OCI-LY1 (cell line): ENCODE measurements around the gene WDR62.

Source experiments
- H2AFZ ChIP-seq: fragments of 200-600 bp; sonication (generic), shearing (Covaris generic); 2 replicates; pipeline ENCODE4 v1.6.0; 2014; ENCODE audit warnings: antibody characterized with exemption, mild to moderate bottlenecking, low read length
- H3F3A ChIP-seq: fragments of 200-600 bp; sonication (generic), shearing (Covaris generic); 2 replicates; pipeline ENCODE4 v1.6.0; 2014; ENCODE audit warnings: mild to moderate bottlenecking, antibody characterized with exemption, low read length, moderate library complexity; ENCODE audit not compliant: insufficient read depth
- H3K27ac ChIP-seq: fragments of 200-600 bp; sonication (generic); 2 replicates; pipeline ENCODE4 v1.5.1; 2014; ENCODE audit warnings: low read length, mixed run types, mild to moderate bottlenecking, low read depth; ENCODE audit not compliant: poor library complexity, severe bottlenecking
- H3K27me3 ChIP-seq: fragments of 200-600 bp; sonication (generic); 2 replicates; pipeline ENCODE4 v1.6.0; 2014; ENCODE audit warnings: antibody characterized with exemption, mild to moderate bottlenecking, low read length, moderate library complexity; ENCODE audit not compliant: insufficient read depth
- H3K36me3 ChIP-seq: fragments of 200-600 bp; sonication (generic); 2 replicates; pipeline ENCODE4 v1.6.1; 2014; ENCODE audit warnings: mild to moderate bottlenecking, antibody characterized with exemption, low read length, moderate library complexity, mixed read lengths; ENCODE audit not compliant: insufficient read depth
- H3K4me1 ChIP-seq: fragments of 200-600 bp; sonication (generic); 2 replicates; pipeline ENCODE4 v1.5.1; 2014; ENCODE audit warnings: mild to moderate bottlenecking, low read length, moderate library complexity; ENCODE audit not compliant: insufficient read depth, severe bottlenecking
- H3K4me2 ChIP-seq: fragments of 200-600 bp; sonication (generic), shearing (Covaris generic); 2 replicates; pipeline ENCODE4 v1.6.1; 2014; ENCODE audit warnings: low read length
- H3K4me3 ChIP-seq: fragments of 200-600 bp; sonication (generic); 2 replicates; pipeline ENCODE4 v1.5.1; 2014; ENCODE audit warnings: low read length, low read depth, mild to moderate bottlenecking, mixed read lengths; ENCODE audit not compliant: poor library complexity, severe bottlenecking
- H3K79me2 ChIP-seq: fragments of 200-600 bp; shearing (Covaris generic); 2 replicates; pipeline ENCODE4 v1.6.1; 2016; ENCODE audit warnings: mixed run types, low read length, mixed read lengths; ENCODE audit not compliant: insufficient read depth
- H3K9ac ChIP-seq: fragments of 200-600 bp; sonication (generic), shearing (Covaris generic); 2 replicates; pipeline ENCODE4 v1.6.1; 2014; ENCODE audit warnings: mild to moderate bottlenecking, low read length, mixed read lengths
- H3K9me2 ChIP-seq: fragments of 200-600 bp; sonication (generic), shearing (Covaris generic); 2 replicates; pipeline ENCODE4 v1.6.1; 2014; ENCODE audit warnings: low read depth, mild to moderate bottlenecking, low read length, mixed read lengths
- H3K9me3 ChIP-seq: fragments of 200-600 bp; shearing (Covaris generic); 2 replicates; pipeline ENCODE4 v1.6.1; 2014; ENCODE audit warnings: low read length, mixed read lengths
- H4K20me1 ChIP-seq: fragments of 200-600 bp; sonication (generic), shearing (Covaris generic); 2 replicates; pipeline ENCODE4 v1.6.0; 2016; ENCODE audit warnings: mild to moderate bottlenecking, low read length; ENCODE audit not compliant: insufficient read depth
- CTCF ChIP-seq: fragments of 200-600 bp; sonication (generic), shearing (Covaris generic); IDR thresholded peaks from 2 replicates; pipeline ENCODE4 v1.5.1; 2017; ENCODE audit warnings: mild to moderate bottlenecking, antibody characterized with exemption, low read length, moderate library complexity, mixed read lengths
- EZH2 ChIP-seq: fragments of 200-600 bp; sonication (generic), shearing (Covaris generic); IDR thresholded peaks from 2 replicates; pipeline ENCODE4 v1.8.0; 2017; ENCODE audit warnings: borderline replicate concordance, mixed run types, mild to moderate bottlenecking, antibody characterized with exemption, low read length, moderate library complexity, mixed read lengths

The WDR62 gene

GRCh38 chr19:36120984-36121358 lies 66.3 kb downstream of the WDR62 start:
- TF ChIP-seq EZH2 (no peak), CTCF (no peak)
- no peak overlapping the region for H3K4me2 ChIP-seq
- H3K36me3 ChIP-seq = peaks cover 48% of the 10 kb centered on the region

GRCh38 chr19:36121486-36122124 lies 66.9 kb downstream of the WDR62 start:
- Histone ChIP-seq H3K27me3 (no peaks in the 10 kb centered on the region), H3K4me2 (no peak overlapping the region), H4K20me1 (no peaks in the 10 kb centered on the region), H2AFZ (no peak overlapping the region), H3K36me3 (peaks cover 46% of the 10 kb centered on the region), H3K4me1 (peaks cover 4% of the 10 kb centered on the region), H3K79me2 (no peaks in the 10 kb centered on the region), H3K9ac (no peak overlapping the region), H3F3A (no peaks in the 10 kb centered on the region), H3K9me2 (no peaks in the 10 kb centered on the region), H3K4me3 (no peak overlapping the region), H3K9me3 (no peaks in the 10 kb centered on the region), H3K27ac (no peak overlapping the region)
- no peak for TF ChIP-seq CTCF
- no peak for TF ChIP-seq EZH2

More at GRCh38 chr19:36120984-36121358, 66.3 kb downstream of the WDR62 start:
- Histone ChIP-seq H3K9ac (no peak overlapping the region), H2AFZ (no peak overlapping the region), H3K79me2 (no peaks in the 10 kb centered on the region), H3K9me2 (no peaks in the 10 kb centered on the region), H3K4me3 (no peak overlapping the region), H4K20me1 (no peaks in the 10 kb centered on the region), H3K27me3 (no peaks in the 10 kb centered on the region), H3K9me3 (no peaks in the 10 kb centered on the region), H3F3A (no peaks in the 10 kb centered on the region), H3K4me1 (peaks cover 11% of the 10 kb centered on the region), H3K27ac (no peak overlapping the region)

GRCh38 chr19:36125557-36125956 lies 70.9 kb downstream of the WDR62 start:
- no peaks in the 10 kb centered on the region for H3K27me3 ChIP-seq
- H3K9ac ChIP-seq = no peak overlapping the region
- no peaks in the 10 kb centered on the region for H3F3A ChIP-seq
- no peak overlapping the region for H2AFZ ChIP-seq
- H4K20me1 ChIP-seq = no peaks in the 10 kb centered on the region
- TF ChIP-seq EZH2 (no peak), CTCF (no peak)
- peaks cover 26% of the 10 kb centered on the region for H3K36me3 ChIP-seq
- no peaks in the 10 kb centered on the region for H3K79me2 ChIP-seq
- no peak overlapping the region for H3K4me2 ChIP-seq
- no peak overlapping the region for H3K4me3 ChIP-seq
- H3K27ac ChIP-seq = no peak overlapping the region
- H3K4me1 ChIP-seq = peaks cover 14% of the 10 kb centered on the region
- H3K9me3 ChIP-seq = no peaks in the 10 kb centered on the region
- no peaks in the 10 kb centered on the region for H3K9me2 ChIP-seq
